Breast epithelium (tissue), 4 donors: Measurements from ENCODE around the gene ABCC2. TPM values are rescaled to one million over a fixed set of nuclear protein-coding genes. Genes with fewer than 3 reads are reported as not detected.
A peak's percentile ranks its signal among the peaks of the same experiment; 100 is the strongest.

Experiments
- DNase-seq, 2 donors: peaks; one replicate each; pipeline ENCODE4 v3.0.0-alpha.2; 2019; ENCODE audit warnings: low spot score in 2 of 2
- H3K27ac ChIP-seq, 2 donors: fragments of 200-600 bp; sonication (generic) in 1 of 2; one replicate each; pipeline ENCODE4 v1.5.1; 2016 to 2019; ENCODE audit warnings: mild to moderate bottlenecking in 1 of 2
- H3K27me3 ChIP-seq, 2 donors: fragments of 200-600 bp; sonication (generic) in 1 of 2; one replicate each; pipeline versions ENCODE4 v1.5.1 to v1.6.0; 2017 to 2019; ENCODE audit warnings: control low read depth in 1 of 2, mild to moderate bottlenecking in 1 of 2
- H3K36me3 ChIP-seq: fragments of 200-600 bp; one replicate; pipeline ENCODE4 v1.5.1; 2019
- H3K4me1 ChIP-seq, 2 donors: fragments of 200-600 bp; sonication (generic); one replicate each; pipeline ENCODE4 v1.5.1; 2016 to 2019; ENCODE audit warnings: control low read depth in 1 of 2
- H3K4me3 ChIP-seq, 3 donors: fragments of 200-600 bp; sonication (generic); 1 replicate in 2 of 3; 2 replicates in 1 of 3; pipeline ENCODE4 v1.5.1; 2016 to 2019; ENCODE audit warnings: mild to moderate bottlenecking in 3 of 3, moderate library complexity in 2 of 3
- H3K9me3 ChIP-seq, 2 donors: fragments of 200-600 bp; sonication (generic) in 1 of 2; one replicate each; pipeline ENCODE4 v1.5.1; 2016 to 2019; ENCODE audit warnings: control low read depth in 1 of 2
- CTCF ChIP-seq, 3 donors: fragments of 450-650 bp; IDR thresholded peaks; one replicate each; pipeline ENCODE4 v1.5.1; 2016 to 2017; ENCODE audit warnings: antibody characterized with exemption in 3 of 3, mild to moderate bottlenecking in 3 of 3, moderate library complexity in 3 of 3
- POLR2A ChIP-seq: fragments of 450-650 bp; IDR thresholded peaks from one replicate; pipeline ENCODE4 v1.6.1; 2016; ENCODE audit warnings: antibody characterized with exemption, mild to moderate bottlenecking, moderate library complexity
- POLR2AphosphoS5 ChIP-seq, 3 donors: sonication (generic); formaldehyde crosslinking; IDR thresholded peaks; one replicate each; pipeline ENCODE4 v1.6.1; 2017; ENCODE audit warnings: antibody characterized with exemption in 3 of 3
- intact Hi-C: fragments of 100-400 bp; cut with DNase I; formaldehyde crosslinking; loops from one replicate; pipeline ENCODE4 v1.15.1; 2023; ENCODE audit warnings: low total_unique reads
- total RNA-seq, 3 donors: library from RNA; depleted of rRNA; stranded (reverse); fragments of >200 nt; gene quantifications; one replicate each; pipeline ENCODE4 v1.1.0, GENCODE V29; 2016

ABCC2 gene
- total RNA-seq, 3 donors from 2014 or later: 2.0 to 3.1 (median 2.1) TPM

- intact Hi-C loops: no loop called here
- Histone ChIP-seq H3K36me3 (no peaks in the 10 kb centered on the region), H3K9me3 (no peaks in the 10 kb centered on the region), H3K4me3 (no peak overlapping the region), H3K4me1 (no peaks in the 10 kb centered on the region), H3K27me3 (no peaks in the 10 kb centered on the region), H3K27ac (peak overlapping the region in 1 of 2 donors; percentile 23)
- no peak for DNase-seq
- TF ChIP-seq POLR2AphosphoS5 (IDR thresholded peaks at IDR 0.05): no peak
- no peak for TF ChIP-seq CTCF (IDR thresholded peaks at IDR 0.05)
- no peak for TF ChIP-seq POLR2A
Measured at GRCh38 chr10:99787782-99788445, 5.5 kb downstream of the ABCC2 start.

- Histone ChIP-seq H3K9me3 (no peaks in the 10 kb centered on the region), H3K27ac (peak overlapping the region in 1 of 2 donors; percentile 71), H3K4me3 (no peak overlapping the region), H3K27me3 (no peaks in the 10 kb centered on the region), H3K4me1 (no peaks in the 10 kb centered on the region), H3K36me3 (no peaks in the 10 kb centered on the region)
- peak in 1 of 2 donors; percentile 37 for DNase-seq
- intact Hi-C loops: no loop called here
- TF ChIP-seq POLR2A (no peak), CTCF (IDR thresholded peaks at IDR 0.05) (no peak), POLR2AphosphoS5 (IDR thresholded peaks at IDR 0.05) (peak; percentile 59 to 89 (median 60))
Measured at GRCh38 chr10:99788598-99789256, 6.3 kb downstream of the ABCC2 start.

- intact Hi-C loops: no loop called here
- H3K36me3 ChIP-seq: no peaks in the 10 kb centered on the region
- H3K4me1 ChIP-seq: no peaks in the 10 kb centered on the region
- no peaks in the 10 kb centered on the region for H3K27me3 ChIP-seq
- DNase-seq: no peak
- H3K27ac ChIP-seq: no peak overlapping the region
- no peak overlapping the region for H3K4me3 ChIP-seq
- TF ChIP-seq POLR2A: no peak
- no peak for TF ChIP-seq CTCF (IDR thresholded peaks at IDR 0.05)
- no peak for TF ChIP-seq POLR2AphosphoS5 (IDR thresholded peaks at IDR 0.05)
- H3K9me3 ChIP-seq: no peaks in the 10 kb centered on the region
Measured at GRCh38 chr10:99791831-99792230, 9.4 kb downstream of the ABCC2 start.

- no peaks in the 10 kb centered on the region for H3K36me3 ChIP-seq
- no peak overlapping the region for H3K27ac ChIP-seq
- no peak for TF ChIP-seq POLR2A
- no peak for TF ChIP-seq POLR2AphosphoS5 (IDR thresholded peaks at IDR 0.05)
- TF ChIP-seq CTCF (IDR thresholded peaks at IDR 0.05): no peak
- no peak overlapping the region for H3K4me3 ChIP-seq
- intact Hi-C loops: no loop called here
- H3K27me3 ChIP-seq: no peaks in the 10 kb centered on the region
- no peaks in the 10 kb centered on the region for H3K9me3 ChIP-seq
- no peak for DNase-seq
- H3K4me1 ChIP-seq: no peaks in the 10 kb centered on the region
Measured at GRCh38 chr10:99793819-99794218, 11.4 kb downstream of the ABCC2 start.

GRCh38 chr10:99796928-99797327, 14.5 kb downstream of the ABCC2 start:
- H3K27me3 ChIP-seq: no peaks in the 10 kb centered on the region
- H3K36me3 ChIP-seq: no peaks in the 10 kb centered on the region
- H3K4me1 ChIP-seq: no peaks in the 10 kb centered on the region
- DNase-seq: no peak
- no peak for TF ChIP-seq POLR2A
- TF ChIP-seq CTCF (IDR thresholded peaks at IDR 0.05): no peak
- TF ChIP-seq POLR2AphosphoS5 (IDR thresholded peaks at IDR 0.05): no peak
- H3K9me3 ChIP-seq: no peaks in the 10 kb centered on the region
- H3K4me3 ChIP-seq: no peak overlapping the region
- intact Hi-C loops: no loop called here
- no peak overlapping the region for H3K27ac ChIP-seq
